Endothelial cell of umbilical vein (primary cell): Measurements from ENCODE around the gene MRGPRE. TPM values are rescaled to one million over a fixed set of nuclear protein-coding genes. Genes with fewer than 3 reads are reported as not detected.

Experiments used
- BruUV-seq: library from RNA; stranded (reverse); fragments of 400-500 nt; replicated peaks from 2 replicates; lab custom pipeline; 2021; lab: Mats Ljungman, UMichigan
- CTCF ChIA-PET: fragments of 300-600, 350-600 bp; sonication (Branson Sonifier 250); formaldehyde crosslinking; loops from one replicate; lab custom pipeline; 2021; ENCODE audit warnings: antibody characterized with exemption, inconsistent platforms; lab: Charles Lee
- POLR2A ChIA-PET: fragments of 300-600, 350-600 bp; sonication (Branson Sonifier 250); formaldehyde crosslinking; loops from one replicate; lab custom pipeline; 2021; ENCODE audit warnings: antibody characterized with exemption, inconsistent platforms; lab: Charles Lee
- DNase-seq: peaks from one replicate; pipeline ENCODE4 v3.0.0-alpha.2; 2011; ENCODE audit warnings: low read depth, low spot score
- FAIRE-seq: peaks from 2 replicates; lab custom pipeline; 2011; peaks lifted over from hg19 to GRCh38; lab: Jason Lieb, UNC
- H2AFZ ChIP-seq: 2 replicates; pipeline ENCODE4 v1.6.0; 2012; ENCODE audit warnings: low read depth, low read length, control low read depth, inconsistent platforms
- H3K27ac ChIP-seq: 2 replicates; pipeline ENCODE4 v1.5.1; 2011; ENCODE audit warnings: low read depth, mild to moderate bottlenecking, control low read depth, low read length, moderate library complexity; ENCODE audit not compliant: insufficient read depth
- H3K27me3 ChIP-seq, 2 experiments: 2 replicates each; pipeline versions ENCODE4 v1.6.0 to v1.6.1; 2011; ENCODE audit warnings: low read length in 2 of 2, mixed read lengths in 1 of 2; ENCODE audit not compliant: control insufficient read depth in 2 of 2, insufficient read depth in 2 of 2
- H3K36me3 ChIP-seq, 2 experiments: 2 replicates in 1 of 2; 3 replicates in 1 of 2; pipeline ENCODE4 v1.5.1; 2011; ENCODE audit warnings: low read length in 2 of 2, mild to moderate bottlenecking in 1 of 2, moderate library complexity in 1 of 2; ENCODE audit not compliant: control insufficient read depth in 2 of 2, insufficient read depth in 2 of 2; ENCODE audit errors: extremely low read depth in 1 of 2
- H3K4me1 ChIP-seq: 3 replicates; pipeline ENCODE4 v1.5.1; 2011; ENCODE audit warnings: mild to moderate bottlenecking, low read length; ENCODE audit not compliant: control insufficient read depth, insufficient read depth; ENCODE audit errors: extremely low read depth
- H3K4me2 ChIP-seq: 2 replicates; pipeline ENCODE4 v1.6.1; 2011; ENCODE audit warnings: low read length, control low read depth, mixed read lengths; ENCODE audit not compliant: insufficient read depth
- H3K4me3 ChIP-seq, 3 experiments: fragments of 200-600 bp in 1 of 3; sonication (generic), shearing (Covaris generic) in 1 of 3; replicated peaks in 1 of 3; 2 replicates each; pipeline ENCODE4 v1.5.1; 2011 to 2016; ENCODE audit warnings: control low read depth in 3 of 3, low read length in 3 of 3, mild to moderate bottlenecking in 2 of 3, inconsistent platforms in 1 of 3, low read depth in 1 of 3, moderate library complexity in 1 of 3; ENCODE audit not compliant: insufficient read depth in 1 of 3
- H3K79me2 ChIP-seq: 2 replicates; pipeline ENCODE4 v1.6.0; 2012; ENCODE audit warnings: low read length, inconsistent platforms; ENCODE audit not compliant: control insufficient read depth, insufficient read depth
- H3K9ac ChIP-seq: replicated peaks from 2 replicates; pipeline ENCODE3; 2011; ENCODE audit warnings: low read length, control low read depth; ENCODE audit not compliant: insufficient read depth; ENCODE audit errors: extremely low read depth
- H3K9me1 ChIP-seq: replicated peaks from 3 replicates; pipeline ENCODE4 v1.6.0; 2011; ENCODE audit warnings: mild to moderate bottlenecking, low read length; ENCODE audit not compliant: control insufficient read depth, insufficient read depth; ENCODE audit errors: extremely low read depth
- H3K9me3 ChIP-seq: replicated peaks from 2 replicates; pipeline ENCODE4 v1.5.1; 2012; ENCODE audit warnings: low read length, inconsistent platforms; ENCODE audit not compliant: control insufficient read depth, insufficient read depth
- H4K20me1 ChIP-seq: replicated peaks from 2 replicates; pipeline ENCODE3; 2011; ENCODE audit warnings: mild to moderate bottlenecking, low read length; ENCODE audit not compliant: control insufficient read depth, insufficient read depth; ENCODE audit errors: extremely low read depth
- EZH2 ChIP-seq: IDR thresholded peaks from 2 replicates; pipeline ENCODE4 v1.6.1; 2012; ENCODE audit warnings: borderline replicate concordance, low read depth, mild to moderate bottlenecking, moderate library complexity, low read length, inconsistent platforms; ENCODE audit not compliant: severe bottlenecking
- FOS ChIP-seq: IDR thresholded peaks from 2 replicates; pipeline ENCODE4 v1.6.1; 2011; ENCODE audit warnings: mild to moderate bottlenecking, low read length, moderate library complexity, borderline replicate concordance; ENCODE audit not compliant: insufficient read depth
- GATA2 ChIP-seq: IDR thresholded peaks from 2 replicates; pipeline ENCODE4 v1.7.0; 2011; ENCODE audit warnings: low read depth, mild to moderate bottlenecking, moderate library complexity, mixed read lengths, low read length; ENCODE audit not compliant: insufficient read length, insufficient read depth
- JUN ChIP-seq: IDR thresholded peaks from 2 replicates; pipeline ENCODE4 v1.6.1; 2011; ENCODE audit warnings: borderline replicate concordance, low read depth; ENCODE audit not compliant: insufficient read length, insufficient read depth
- MAX ChIP-seq: IDR thresholded peaks from 2 replicates; pipeline ENCODE4 v1.6.1; 2011; ENCODE audit not compliant: insufficient read depth, insufficient read length
- MYC ChIP-seq: IDR thresholded peaks from one replicate; pipeline ENCODE4 v1.6.1; 2011; ENCODE audit warnings: mild to moderate bottlenecking, low read depth, low read length
- POLR2AphosphoS5 ChIP-seq: IDR thresholded peaks from 2 replicates; pipeline ENCODE4 v1.6.1; 2012; ENCODE audit warnings: low read depth, mild to moderate bottlenecking, control low read depth, low read length, moderate library complexity; ENCODE audit not compliant: insufficient read depth
- dilution Hi-C: fragments of 300-500 bp; cut with MboI; formaldehyde crosslinking; loops from one replicate; pipeline ENCODE4 v1.15.0; 2019; ENCODE audit warnings: low sequenced_read_pairs; ENCODE audit not compliant: extremely low pct_ligation_motif_present
- intact Hi-C: fragments of 100-400 bp; cut with micrococcal nuclease; formaldehyde crosslinking; loops from one replicate; pipeline ENCODE4 v1.10.0; 2022
- polyA plus RNA-seq, 4 experiments: library from polyadenylated mRNA; depleted of rRNA in 3 of 4; stranded (reverse) in 3 of 4; unstranded in 1 of 4; fragments of >200 nt; gene quantifications; 2 replicates each; pipeline versions ENCODE4 v1.2.1 to v1.2.3, GENCODE V29; 2011 to 2012; ENCODE audit warnings: missing spikeins in 1 of 4
- total RNA-seq: library from RNA; stranded (reverse); gene quantifications from 2 replicates; pipeline ENCODE4 v1.2.3, GENCODE V29; 2021

MRGPRE gene
- total and polyA plus RNA-seq, 2 donors (not counting 3 experiments of a cell fraction or from before 2014, with no cell fraction given) = not detected

DNA sequence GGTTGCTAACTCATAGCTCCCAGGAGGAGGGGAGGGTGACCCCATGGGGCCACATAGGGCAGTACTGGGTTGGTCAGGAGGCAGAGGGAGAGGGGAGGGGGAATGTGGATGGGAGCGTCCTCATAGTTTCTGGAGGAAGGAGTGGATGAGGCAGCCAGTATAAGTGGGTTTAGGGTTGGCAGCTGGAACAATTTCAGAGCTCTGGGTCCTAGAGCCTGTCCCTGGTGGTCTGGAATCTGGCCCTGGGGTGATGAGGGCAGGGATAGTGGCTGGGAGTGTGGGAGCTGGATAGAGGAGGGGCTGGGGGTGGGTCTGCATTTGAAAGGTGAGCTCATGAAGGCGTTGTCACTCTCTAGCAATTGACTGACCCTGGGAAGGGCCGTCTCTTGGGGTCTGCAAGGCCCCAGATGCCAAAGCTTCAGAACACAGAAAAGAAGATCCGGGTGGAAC is 8.3 kb downstream of the MRGPRE start:
- intact Hi-C loops = no loop called here

DNA sequence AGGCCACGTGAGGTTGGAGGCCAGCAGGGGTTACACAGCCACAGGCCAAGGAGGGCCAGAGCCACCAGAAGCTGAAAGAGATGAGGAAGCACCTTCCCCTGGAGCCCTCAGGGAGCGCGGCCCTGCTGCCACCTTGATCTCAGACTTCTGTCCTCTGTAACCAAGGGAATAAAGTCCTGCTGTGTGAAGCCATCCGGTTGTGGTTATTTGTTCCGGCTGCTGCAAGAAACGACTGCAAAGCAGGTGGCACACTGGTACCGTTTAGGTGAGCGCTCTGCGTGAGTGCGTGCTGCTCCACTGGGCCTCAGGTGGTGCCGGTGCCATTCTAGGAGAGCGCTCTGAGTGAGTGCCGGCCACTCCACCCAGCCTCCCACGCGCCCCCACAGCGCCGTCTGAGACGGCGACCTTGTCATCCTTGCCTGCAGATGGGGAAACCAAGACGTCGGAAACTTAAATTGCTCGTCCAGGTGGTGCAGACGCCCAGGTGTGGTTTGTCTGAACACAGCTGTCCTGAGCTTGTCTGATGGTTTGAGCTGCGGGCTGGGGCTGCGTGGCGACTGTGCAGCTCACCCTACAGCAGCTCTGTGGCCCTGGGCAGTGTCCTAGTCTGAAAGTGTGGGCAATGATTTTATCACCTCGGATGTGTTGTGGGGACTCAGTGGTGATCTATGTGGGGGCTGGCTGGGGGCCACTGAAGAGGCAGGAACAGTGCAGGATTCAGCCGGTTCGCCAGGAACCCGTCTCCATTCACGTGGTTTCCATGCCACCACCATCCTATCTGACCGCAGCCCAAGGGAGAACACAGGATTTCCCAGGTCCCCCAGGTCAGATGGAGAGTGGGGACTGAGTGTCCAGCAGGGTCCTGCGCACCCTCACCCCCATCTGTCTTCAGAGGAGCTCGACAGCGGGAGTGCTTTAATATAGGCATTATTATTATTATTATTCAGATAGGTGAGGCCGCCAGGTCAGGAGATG is 9.0 kb downstream of the MRGPRE start:
- Histone ChIP-seq H3K9ac (no peak overlapping the region), H3K27ac (no peak overlapping the region), H3K27me3 (no peaks in the 10 kb centered on the region), H3K36me3 (no peaks in the 10 kb centered on the region), H4K20me1 (no peaks in the 10 kb centered on the region), H3K4me1 (no peaks in the 10 kb centered on the region), H3K9me1 (no peaks in the 10 kb centered on the region), H3K4me3 (no peak overlapping the region), H3K79me2 (no peaks in the 10 kb centered on the region), H2AFZ (no peak overlapping the region), H3K9me3 (no peaks in the 10 kb centered on the region), H3K4me2 (no peak overlapping the region)
- ChIA-PET CTCF (interaction anchor here (1.1 to 3.2 kb wide), 4 partner anchors 13 to 185 kb away, joined by 3 to 18 read pairs (median 3); no protein-coding TSS in a partner anchor), POLR2A (no interaction called here)
- dilution Hi-C loops (no loop called here), intact Hi-C loops (no loop called here)
- no TSS peak for BruUV-seq
- no peak for DNase-seq
- no peak for TF ChIP-seq GATA2
- TF ChIP-seq MAX = no peak
- TF ChIP-seq FOS = no peak
- no peak for FAIRE-seq

More for the DNA sequence above, 8.3 kb downstream of the MRGPRE start:
- dilution Hi-C loops = no loop called here
- H2AFZ ChIP-seq = no peak overlapping the region
- POLR2A ChIA-PET = no interaction called here
- no peaks in the 10 kb centered on the region for H3K27me3 ChIP-seq
- no peak for DNase-seq
- no peak for FAIRE-seq
- no TSS peak for BruUV-seq
- no peaks in the 10 kb centered on the region for H3K79me2 ChIP-seq
- H3K9me3 ChIP-seq = no peaks in the 10 kb centered on the region
- no peak overlapping the region for H3K9ac ChIP-seq
- H3K4me1 ChIP-seq = no peaks in the 10 kb centered on the region
- H3K9me1 ChIP-seq = no peaks in the 10 kb centered on the region
- CTCF ChIA-PET = interaction anchor here (0.6 to 3.2 kb wide), 6 partner anchors 13 to 185 kb away, joined by 3 to 18 read pairs (median 3); no protein-coding TSS in a partner anchor
- H3K4me3 ChIP-seq = no peak overlapping the region
- no peaks in the 10 kb centered on the region for H3K36me3 ChIP-seq
- TF ChIP-seq MAX = no peak
- no peak for TF ChIP-seq EZH2
- TF ChIP-seq POLR2AphosphoS5 = no peak
- no peak for TF ChIP-seq JUN
- no peak for TF ChIP-seq MYC
- no peak overlapping the region for H3K27ac ChIP-seq
- H4K20me1 ChIP-seq = no peaks in the 10 kb centered on the region
- H3K4me2 ChIP-seq = no peak overlapping the region
